IMR-90 (cell line): ENCODE data around the gene ILF3. TPM values are rescaled to one million over a fixed set of nuclear protein-coding genes. Genes with fewer than 3 reads are reported as not detected.

ENCODE experiments used
- ATAC-seq: fragments of 200-7000 bp; cut with Tn5 transposase; 2 replicates; pipeline ENCODE4 v1.9.1; 2020; ENCODE audit warnings: low read depth, mild to moderate bottlenecking, moderate library complexity
- BruUV-seq: library from RNA; stranded (reverse); fragments of 400-500 nt; replicated peaks from 2 replicates; lab custom pipeline; 2021; lab: Mats Ljungman, UMichigan
- CTCF ChIA-PET: fragments of 300-600 bp; formaldehyde crosslinking; extraction: SDS; loops from one replicate; lab custom pipeline; 2021; ENCODE audit warnings: antibody characterized with exemption; lab: Yijun Ruan, JAX
- POLR2A ChIA-PET: fragments of 300-600 bp; sonication (Branson Sonifier 250); formaldehyde crosslinking; loops from one replicate; lab custom pipeline; 2022; ENCODE audit warnings: antibody characterized with exemption; ENCODE audit not compliant: unreplicated experiment; lab: Charles Lee
- DNase-seq: peaks from one replicate; pipeline ENCODE4 v3.0.0; 2013
- H2AFZ ChIP-seq: replicated peaks from 2 replicates; pipeline ENCODE3; 2013; ENCODE audit warnings: low read length, mild to moderate bottlenecking; ENCODE audit not compliant: poor library complexity
- H2AK5ac ChIP-seq: 2 replicates; pipeline ENCODE4 v1.6.1; 2013; ENCODE audit warnings: low read depth, low read length, inconsistent platforms
- H2AK9ac ChIP-seq: replicated peaks from 2 replicates; pipeline ENCODE3; 2013; ENCODE audit warnings: mild to moderate bottlenecking, low read depth, low read length, moderate library complexity; ENCODE audit not compliant: poor library complexity
- H2BK120ac ChIP-seq: 2 replicates; pipeline ENCODE4 v1.6.1; 2013; ENCODE audit warnings: low read depth, low read length, inconsistent platforms
- H2BK15ac ChIP-seq: 3 replicates; pipeline ENCODE4 v1.6.1; 2013; ENCODE audit warnings: low read depth, low read length, inconsistent platforms
- H2BK20ac ChIP-seq: 2 replicates; pipeline ENCODE4 v1.6.1; 2013; ENCODE audit warnings: low read depth, mild to moderate bottlenecking, inconsistent platforms, low read length, moderate library complexity
- H2BK5ac ChIP-seq: 2 replicates; pipeline ENCODE4 v1.6.1; 2013; ENCODE audit warnings: mild to moderate bottlenecking, low read depth, low read length, inconsistent platforms; ENCODE audit not compliant: poor library complexity, severe bottlenecking
- H3K14ac ChIP-seq: replicated peaks from 2 replicates; pipeline ENCODE4 v1.6.1; 2013; ENCODE audit warnings: low read depth, low read length, inconsistent platforms
- H3K18ac ChIP-seq: 2 replicates; pipeline ENCODE4 v1.6.1; 2013; ENCODE audit warnings: low read depth, low read length, control low read depth
- H3K23ac ChIP-seq: 2 replicates; pipeline ENCODE4 v1.6.1; 2013; ENCODE audit warnings: low read depth, low read length, inconsistent platforms
- H3K27ac ChIP-seq: 2 replicates; pipeline ENCODE4 v1.5.1; 2013; ENCODE audit warnings: mild to moderate bottlenecking, control low read depth, low read length; ENCODE audit not compliant: insufficient read depth
- H3K27me3 ChIP-seq: 2 replicates; pipeline ENCODE4 v1.6.1; 2013; ENCODE audit warnings: low read length; ENCODE audit not compliant: control insufficient read depth, insufficient read depth
- H3K36me3 ChIP-seq: 2 replicates; pipeline ENCODE4 v1.6.1; 2013; ENCODE audit warnings: low read length, mixed read lengths; ENCODE audit not compliant: control insufficient read depth, insufficient read depth
- H3K4ac ChIP-seq: 2 replicates; pipeline ENCODE4 v1.6.1; 2013; ENCODE audit warnings: low read depth, low read length, inconsistent platforms
- H3K4me1 ChIP-seq: 2 replicates; pipeline ENCODE4 v1.6.1; 2013; ENCODE audit warnings: low read length, mixed read lengths; ENCODE audit not compliant: control insufficient read depth, insufficient read depth
- H3K4me2 ChIP-seq: 2 replicates; pipeline ENCODE4 v1.6.1; 2013; ENCODE audit warnings: low read depth, mild to moderate bottlenecking, control low read depth, low read length, moderate library complexity
- H3K4me3 ChIP-seq: 2 replicates; pipeline ENCODE4 v1.5.1; 2013; ENCODE audit warnings: low read depth, mild to moderate bottlenecking, control low read depth, low read length, moderate library complexity; ENCODE audit not compliant: insufficient read depth
- H3K56ac ChIP-seq: 2 replicates; pipeline ENCODE4 v1.6.1; 2013; ENCODE audit warnings: low read length, inconsistent platforms; ENCODE audit not compliant: insufficient read depth; ENCODE audit errors: extremely low read depth
- H3K79me1 ChIP-seq, 2 experiments: 2 replicates each; pipeline ENCODE4 v1.6.1; 2013; ENCODE audit warnings: low read length in 2 of 2, inconsistent platforms in 1 of 2, low read depth in 1 of 2
- H3K9ac ChIP-seq: 2 replicates; pipeline ENCODE4 v1.6.1; 2013; ENCODE audit warnings: low read depth, low read length, control low read depth
- H3K9me1 ChIP-seq: 2 replicates; pipeline ENCODE4 v1.6.1; 2013; ENCODE audit warnings: low read length, inconsistent platforms; ENCODE audit not compliant: insufficient read depth
- H3K9me3 ChIP-seq: 2 replicates; pipeline ENCODE4 v1.6.1; 2013; ENCODE audit warnings: low read length; ENCODE audit not compliant: control insufficient read depth, insufficient read depth
- H4K20me1 ChIP-seq: 2 replicates; pipeline ENCODE4 v1.6.1; 2013; ENCODE audit warnings: low read length, inconsistent platforms; ENCODE audit not compliant: insufficient read depth
- H4K5ac ChIP-seq: 2 replicates; pipeline ENCODE4 v1.6.1; 2013; ENCODE audit warnings: mild to moderate bottlenecking, low read depth, low read length, control low read depth
- H4K8ac ChIP-seq, 2 experiments: 2 replicates each; pipeline ENCODE4 v1.6.1; 2013; ENCODE audit warnings: low read depth in 2 of 2, low read length in 2 of 2, control low read depth in 1 of 2, inconsistent platforms in 1 of 2
- H4K91ac ChIP-seq: 2 replicates; pipeline ENCODE4 v1.6.1; 2013; ENCODE audit warnings: low read depth, low read length, inconsistent platforms; ENCODE audit not compliant: insufficient read depth
- BHLHE40 ChIP-seq: fragments of 150-350 bp; IDR thresholded peaks from 2 replicates; pipeline ENCODE4 v1.6.1; 2016; ENCODE audit warnings: mild to moderate bottlenecking, low read depth, low read length
- FOS ChIP-seq: fragments of 150-350 bp; IDR thresholded peaks from 2 replicates; pipeline ENCODE4 v1.6.1; 2016; ENCODE audit warnings: low read depth, low read length
- MAZ ChIP-seq: IDR thresholded peaks from 2 replicates; pipeline ENCODE4 v1.6.1; 2012; ENCODE audit warnings: low read depth, mild to moderate bottlenecking, low read length, improper control_type of control experiment, moderate library complexity, borderline replicate concordance
- POLR2A ChIP-seq: IDR thresholded peaks from 2 replicates; pipeline ENCODE4 v1.6.1; 2012; ENCODE audit warnings: mild to moderate bottlenecking, low read depth, low read length
- RAD21 ChIP-seq: IDR thresholded peaks from 2 replicates; pipeline ENCODE4 v1.6.1; 2012; ENCODE audit warnings: low read length, improper control_type of control experiment
- SMC3 ChIP-seq: fragments of 150-350 bp; IDR thresholded peaks from 2 replicates; pipeline ENCODE4 v1.6.1; 2016; ENCODE audit warnings: low read depth, mild to moderate bottlenecking, antibody characterized with exemption, low read length, moderate library complexity
- WGBS, 2 experiments: methylation state at CpG; one replicate each; pipeline versions ENCODE4 v1.1.5 to v1.1.7; 2013; ENCODE audit warnings: missing lambda C conversion rate in 2 of 2; ENCODE audit not compliant: insufficient read length in 1 of 2; ENCODE audit errors: extremely low coverage in 2 of 2; 5-methylcytosine and 5-hydroxymethylcytosine counted together
- dilution Hi-C: fragments of 300-500 bp; cut with HindIII; formaldehyde crosslinking; loops from one replicate; pipeline ENCODE4 v1.14.3; 2018; ENCODE audit warnings: low sequenced_read_pairs; ENCODE audit not compliant: unreplicated experiment
- in situ Hi-C: fragments of 300-500 bp; cut with MboI; formaldehyde crosslinking; loops from 3 replicates; pipeline ENCODE4 v1.14.3; 2019; ENCODE audit warnings: low sequenced_read_pairs, inconsistent platforms, mixed read lengths
- intact Hi-C: fragments of 100-400 bp; cut with micrococcal nuclease; formaldehyde crosslinking; loops from 2 replicates; pipeline ENCODE4 v1.10.0; 2022
- polyA plus RNA-seq, 3 experiments: library from polyadenylated mRNA; depleted of rRNA; stranded (reverse); fragments of >200 nt; gene quantifications; 2 replicates each; pipeline ENCODE4 v1.2.3, GENCODE V29; 2012; ENCODE audit warnings: low replicate concordance in 1 of 3
- total RNA-seq: library from RNA; depleted of rRNA; stranded (reverse); fragments of >200 nt; gene quantifications from 2 replicates; pipeline ENCODE4 v1.2.3, GENCODE V29; 2012
- TF ChIP-seq, protein P1 (sequence below): fragments of 150-350 bp; IDR thresholded peaks from 2 replicates; pipeline ENCODE4 v1.6.1; 2017; ENCODE audit warnings: mild to moderate bottlenecking, antibody characterized with exemption, low read length, low read depth
- TF ChIP-seq, protein P2 (sequence below): conservative IDR thresholded peaks from 2 replicates; pipeline ENCODE4 v1.5.1; 2012; ENCODE audit warnings: mild to moderate bottlenecking, low read depth, low read length, improper control_type of control experiment
- TF ChIP-seq, protein P3 (sequence below): fragments of 150-350 bp; IDR thresholded peaks from 2 replicates; pipeline ENCODE4 v1.6.1; 2016; ENCODE audit warnings: low read depth, mild to moderate bottlenecking, low read length, moderate library complexity, borderline replicate concordance

ILF3 gene
- total and polyA plus RNA-seq, 2 of the 4 experiments (the other 2 are of a cell fraction): 120 to 166 TPM

DNA sequence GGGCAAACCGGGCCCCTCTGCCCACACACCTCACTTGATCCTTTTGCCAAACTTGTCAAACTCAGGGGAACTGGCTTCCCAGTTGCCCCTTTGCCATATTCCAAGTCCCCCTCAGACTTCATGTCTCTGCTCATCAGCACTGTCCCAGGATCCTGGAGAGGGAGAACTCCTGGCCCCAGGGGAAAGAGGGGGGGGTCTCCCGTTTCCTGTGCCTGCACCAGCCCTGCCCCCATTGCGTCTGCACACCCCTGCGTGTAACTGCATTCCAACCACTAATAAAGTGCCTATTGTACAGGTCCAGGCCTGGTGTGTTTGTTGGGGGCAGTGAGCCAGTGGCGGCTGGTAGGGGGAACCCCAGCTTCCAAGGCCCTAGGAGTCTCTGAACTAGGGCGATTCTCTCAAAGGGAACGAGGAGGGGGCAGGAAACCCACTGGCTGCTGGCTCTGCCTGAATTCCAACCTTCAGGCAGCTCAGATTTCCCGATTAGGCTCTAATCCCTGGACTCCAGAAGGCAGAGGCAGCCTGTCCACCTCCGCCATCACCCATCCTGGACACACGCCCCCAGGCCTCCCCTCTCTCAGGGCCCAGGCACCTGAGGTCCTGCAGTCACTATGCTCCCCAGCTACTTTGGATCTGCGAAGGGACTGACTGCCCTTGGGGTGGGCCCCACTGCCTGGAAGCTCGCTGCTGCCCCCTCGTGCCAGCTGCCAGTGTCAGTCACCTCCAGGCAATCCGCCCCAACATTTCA, 9.7 kb upstream of the ILF3 start:
- H3K14ac ChIP-seq: no peak overlapping the region
- H2BK15ac ChIP-seq: no peak overlapping the region
- H3K23ac ChIP-seq: no peak overlapping the region
- intact Hi-C loops (loop anchor here (1.0 to 10.0 kb wide), 2 partner anchors 63 to 160 kb away; no protein-coding TSS in a partner anchor), dilution Hi-C loops (no loop called here), in situ Hi-C loops (loop anchor here (5.0 to 10.0 kb wide), 2 partner anchors 62 to 150 kb away; no protein-coding TSS in a partner anchor)
- no peak overlapping the region for H2BK120ac ChIP-seq
- H3K36me3 ChIP-seq: peaks cover 23% of the 10 kb centered on the region
- H4K20me1 ChIP-seq: no peaks in the 10 kb centered on the region
- H3K4me3 ChIP-seq: no peak overlapping the region
- H3K4me2 ChIP-seq: no peak overlapping the region
- H2AK9ac ChIP-seq: peak overlapping the region; percentile 85
- no peak overlapping the region for H3K9ac ChIP-seq
- no peaks in the 10 kb centered on the region for H3K79me1 ChIP-seq
- TF ChIP-seq, protein P1, sequence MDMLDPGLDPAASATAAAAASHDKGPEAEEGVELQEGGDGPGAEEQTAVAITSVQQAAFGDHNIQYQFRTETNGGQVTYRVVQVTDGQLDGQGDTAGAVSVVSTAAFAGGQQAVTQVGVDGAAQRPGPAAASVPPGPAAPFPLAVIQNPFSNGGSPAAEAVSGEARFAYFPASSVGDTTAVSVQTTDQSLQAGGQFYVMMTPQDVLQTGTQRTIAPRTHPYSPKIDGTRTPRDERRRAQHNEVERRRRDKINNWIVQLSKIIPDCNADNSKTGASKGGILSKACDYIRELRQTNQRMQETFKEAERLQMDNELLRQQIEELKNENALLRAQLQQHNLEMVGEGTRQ: no peak
- peak; percentile 93 for TF ChIP-seq RAD21
- TF ChIP-seq SMC3: peak; percentile 97
- peak; percentile 34; the same call in 1 of the 2 replicates for TF ChIP-seq POLR2A
- no peak for TF ChIP-seq FOS
- 0 out of 2 replicates have a peak, but pooled peaks have one; percentile 9 for TF ChIP-seq BHLHE40
- TF ChIP-seq, protein P2, sequence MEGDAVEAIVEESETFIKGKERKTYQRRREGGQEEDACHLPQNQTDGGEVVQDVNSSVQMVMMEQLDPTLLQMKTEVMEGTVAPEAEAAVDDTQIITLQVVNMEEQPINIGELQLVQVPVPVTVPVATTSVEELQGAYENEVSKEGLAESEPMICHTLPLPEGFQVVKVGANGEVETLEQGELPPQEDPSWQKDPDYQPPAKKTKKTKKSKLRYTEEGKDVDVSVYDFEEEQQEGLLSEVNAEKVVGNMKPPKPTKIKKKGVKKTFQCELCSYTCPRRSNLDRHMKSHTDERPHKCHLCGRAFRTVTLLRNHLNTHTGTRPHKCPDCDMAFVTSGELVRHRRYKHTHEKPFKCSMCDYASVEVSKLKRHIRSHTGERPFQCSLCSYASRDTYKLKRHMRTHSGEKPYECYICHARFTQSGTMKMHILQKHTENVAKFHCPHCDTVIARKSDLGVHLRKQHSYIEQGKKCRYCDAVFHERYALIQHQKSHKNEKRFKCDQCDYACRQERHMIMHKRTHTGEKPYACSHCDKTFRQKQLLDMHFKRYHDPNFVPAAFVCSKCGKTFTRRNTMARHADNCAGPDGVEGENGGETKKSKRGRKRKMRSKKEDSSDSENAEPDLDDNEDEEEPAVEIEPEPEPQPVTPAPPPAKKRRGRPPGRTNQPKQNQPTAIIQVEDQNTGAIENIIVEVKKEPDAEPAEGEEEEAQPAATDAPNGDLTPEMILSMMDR: peak; percentile 96
- TF ChIP-seq, protein P3, sequence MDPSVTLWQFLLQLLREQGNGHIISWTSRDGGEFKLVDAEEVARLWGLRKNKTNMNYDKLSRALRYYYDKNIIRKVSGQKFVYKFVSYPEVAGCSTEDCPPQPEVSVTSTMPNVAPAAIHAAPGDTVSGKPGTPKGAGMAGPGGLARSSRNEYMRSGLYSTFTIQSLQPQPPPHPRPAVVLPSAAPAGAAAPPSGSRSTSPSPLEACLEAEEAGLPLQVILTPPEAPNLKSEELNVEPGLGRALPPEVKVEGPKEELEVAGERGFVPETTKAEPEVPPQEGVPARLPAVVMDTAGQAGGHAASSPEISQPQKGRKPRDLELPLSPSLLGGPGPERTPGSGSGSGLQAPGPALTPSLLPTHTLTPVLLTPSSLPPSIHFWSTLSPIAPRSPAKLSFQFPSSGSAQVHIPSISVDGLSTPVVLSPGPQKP: no peak
- peak; percentile 49; the same call in 1 of the 2 replicates for TF ChIP-seq MAZ
- peak overlapping the region; percentile 87 for H2AFZ ChIP-seq
- no peak overlapping the region for H4K91ac ChIP-seq
- WGBS, 2 experiments: 15% methylated on average over 5 of the region's 14 CpGs; no CpG with 5 or more reads in 1 of the 2 experiments
- no TSS peak for BruUV-seq
- H3K27me3 ChIP-seq: no peaks in the 10 kb centered on the region
- H3K18ac ChIP-seq: no peak overlapping the region
- H3K27ac ChIP-seq: no peak overlapping the region
- peak; percentile 98 for ATAC-seq
- H4K8ac ChIP-seq: no peak overlapping the region
- H3K56ac ChIP-seq: no peak overlapping the region
- no peak overlapping the region for H4K5ac ChIP-seq
- H2BK20ac ChIP-seq: no peak overlapping the region
- no peak overlapping the region for H2BK5ac ChIP-seq
- no peak overlapping the region for H3K4ac ChIP-seq
- CTCF ChIA-PET: interaction anchor here (0.6 to 2.3 kb wide), 8 partner anchors 11 to 64 kb away, joined by 3 to 38 read pairs (median 4); no protein-coding TSS in a partner anchor
- H3K4me1 ChIP-seq: peaks cover 3% of the 10 kb centered on the region; the same call in 1 of the 2 replicates
- POLR2A ChIA-PET: interaction anchor here (0.6 kb wide), 1 partner anchor 88 kb away, joined by 15 read pairs; no protein-coding TSS in a partner anchor
- peak; percentile 69 for DNase-seq
- H3K9me3 ChIP-seq: no peaks in the 10 kb centered on the region
- no peak overlapping the region for H2AK5ac ChIP-seq
- H3K9me1 ChIP-seq: no peaks in the 10 kb centered on the region
